Neural cell (in vitro differentiated cells): ENCODE measurements around the gene SREBF1.

Experiments used
- EP300 ChIP-seq: fragments of 450-650 bp; conservative IDR thresholded peaks from 2 replicates; pipeline ENCODE4 v1.6.1; 2014; ENCODE audit warnings: antibody characterized with exemption, mild to moderate bottlenecking, moderate library complexity; ENCODE audit not compliant: poor library complexity, severe bottlenecking
- EZH2 ChIP-seq: fragments of 200-600, 300-800 bp; shearing (Covaris generic), sonication (generic); IDR thresholded peaks from 2 replicates; pipeline ENCODE4 v1.6.1; 2014; ENCODE audit warnings: antibody characterized with exemption, low read length, borderline replicate concordance, mild to moderate bottlenecking; ENCODE audit not compliant: insufficient read depth, poor library complexity, severe bottlenecking
- MXI1 ChIP-seq: fragments of 450-650 bp; conservative IDR thresholded peaks from 2 replicates; pipeline ENCODE4 v1.6.1; 2014; ENCODE audit warnings: antibody characterized with exemption, mild to moderate bottlenecking; ENCODE audit not compliant: poor library complexity, severe bottlenecking
- POLR2AphosphoS5 ChIP-seq: IDR thresholded peaks from 2 replicates; pipeline ENCODE4 v1.6.1; 2012
- RAD21 ChIP-seq: fragments of 450-650 bp; conservative IDR thresholded peaks from 2 replicates; pipeline ENCODE4 v1.6.1; 2014; ENCODE audit warnings: antibody characterized with exemption, mild to moderate bottlenecking, moderate library complexity
- SMC3 ChIP-seq: fragments of 450-650 bp; conservative IDR thresholded peaks from 2 replicates; pipeline ENCODE4 v1.6.1; 2014; ENCODE audit warnings: antibody characterized with exemption, mild to moderate bottlenecking, moderate library complexity; ENCODE audit not compliant: poor library complexity
- TAF1 ChIP-seq: IDR thresholded peaks from 2 replicates; pipeline ENCODE4 v1.6.1; 2012; ENCODE audit warnings: low read depth
- TF ChIP-seq, protein P1 (sequence below): fragments of 450-650 bp; IDR thresholded peaks from 2 replicates; pipeline ENCODE4 v1.5.1; 2014; ENCODE audit warnings: antibody characterized with exemption, mild to moderate bottlenecking, moderate library complexity; ENCODE audit not compliant: poor library complexity, severe bottlenecking

DNA sequence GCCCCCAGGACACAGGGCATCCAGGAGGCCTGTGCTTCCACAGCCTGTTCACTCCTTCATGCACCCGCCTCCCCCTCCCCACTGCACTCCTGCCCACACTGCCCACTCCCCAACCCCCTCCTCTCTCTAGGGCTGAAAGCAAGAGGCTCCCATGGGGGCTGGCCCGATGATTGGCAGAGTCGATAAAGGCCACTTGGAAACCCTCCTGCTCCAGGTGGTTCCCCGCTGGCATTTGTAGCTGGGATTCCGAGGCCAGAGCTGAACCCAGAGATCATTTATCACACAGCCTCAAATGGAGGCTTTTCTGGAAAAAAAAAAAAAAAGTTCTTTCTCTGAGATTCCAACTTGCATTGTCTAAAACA lies 74.1 kb downstream of the SREBF1 start:
- TF ChIP-seq, protein P1, sequence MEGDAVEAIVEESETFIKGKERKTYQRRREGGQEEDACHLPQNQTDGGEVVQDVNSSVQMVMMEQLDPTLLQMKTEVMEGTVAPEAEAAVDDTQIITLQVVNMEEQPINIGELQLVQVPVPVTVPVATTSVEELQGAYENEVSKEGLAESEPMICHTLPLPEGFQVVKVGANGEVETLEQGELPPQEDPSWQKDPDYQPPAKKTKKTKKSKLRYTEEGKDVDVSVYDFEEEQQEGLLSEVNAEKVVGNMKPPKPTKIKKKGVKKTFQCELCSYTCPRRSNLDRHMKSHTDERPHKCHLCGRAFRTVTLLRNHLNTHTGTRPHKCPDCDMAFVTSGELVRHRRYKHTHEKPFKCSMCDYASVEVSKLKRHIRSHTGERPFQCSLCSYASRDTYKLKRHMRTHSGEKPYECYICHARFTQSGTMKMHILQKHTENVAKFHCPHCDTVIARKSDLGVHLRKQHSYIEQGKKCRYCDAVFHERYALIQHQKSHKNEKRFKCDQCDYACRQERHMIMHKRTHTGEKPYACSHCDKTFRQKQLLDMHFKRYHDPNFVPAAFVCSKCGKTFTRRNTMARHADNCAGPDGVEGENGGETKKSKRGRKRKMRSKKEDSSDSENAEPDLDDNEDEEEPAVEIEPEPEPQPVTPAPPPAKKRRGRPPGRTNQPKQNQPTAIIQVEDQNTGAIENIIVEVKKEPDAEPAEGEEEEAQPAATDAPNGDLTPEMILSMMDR, result no peak
- TF ChIP-seq EP300, result no peak
- no peak for TF ChIP-seq POLR2AphosphoS5
- no peak for TF ChIP-seq TAF1
- no peak for TF ChIP-seq EZH2
- TF ChIP-seq MXI1, result no peak
- no peak for TF ChIP-seq RAD21
- TF ChIP-seq SMC3, result no peak
